ENCODE data around the gene AAMDC. TPM values are rescaled to one million over a fixed set of nuclear protein-coding genes. Genes with fewer than 3 reads are reported as not detected.

The AAMDC gene
- total RNA-seq, 4 donors from 2014 or later = 55.2 to 117 (median 74.0) TPM

GRCh38 chr11:77791301-77791700 is 29.6 kb upstream of the AAMDC start:
- Histone ChIP-seq H3K36me3 (no peaks in the 10 kb centered on the region), H3K9me3 (no peaks in the 10 kb centered on the region), H3K4me1 (peaks cover 0 to 14% (median 0%) of the 10 kb centered on the region in 3 donors), H3K4me3 (no peak overlapping the region), H3K27ac (no peak overlapping the region), H3K27me3 (no peaks in the 10 kb centered on the region)
- no peak for ATAC-seq
- TF ChIP-seq POLR2A (IDR thresholded peaks at IDR 0.05) (no peak), CTCF (IDR thresholded peaks at IDR 0.05) (no peak), EP300 (IDR thresholded peaks at IDR 0.05) (no peak), POLR2AphosphoS5 (IDR thresholded peaks at IDR 0.05) (no peak)
- 87 to 91% methylated on average over 2 to 3 of the region's 4 CpGs for WGBS, 2 donors (ENCODE audit: low coverage in 1 of 2)

GRCh38 chr11:77793972-77794371 is 27.0 kb upstream of the AAMDC start:
- H3K27ac ChIP-seq = no peak overlapping the region
- no peaks in the 10 kb centered on the region for H3K36me3 ChIP-seq
- TF ChIP-seq EP300 (IDR thresholded peaks at IDR 0.05) (no peak), CTCF (IDR thresholded peaks at IDR 0.05) (no peak), POLR2A (IDR thresholded peaks at IDR 0.05) (no peak), POLR2AphosphoS5 (IDR thresholded peaks at IDR 0.05) (no peak)
- 88% methylated on average over 2 of the region's 2 CpGs; no CpG with 5 or more reads in 1 of the 2 donors for WGBS, 2 donors (ENCODE audit: low coverage in 1 of 2)
- no peak overlapping the region for H3K4me3 ChIP-seq
- peaks cover 0 to 13% (median 0%) of the 10 kb centered on the region in 3 donors for H3K4me1 ChIP-seq
- ATAC-seq = no peak
- no peaks in the 10 kb centered on the region for H3K27me3 ChIP-seq
- no peaks in the 10 kb centered on the region for H3K9me3 ChIP-seq

- H3K9me3 ChIP-seq = no peaks in the 10 kb centered on the region
- 57 to 76% methylated on average over 3 of the region's 3 CpGs for WGBS, 2 donors (ENCODE audit: low coverage in 1 of 2)
- no peak for ATAC-seq
Measured at GRCh38 chr11:77799338-77799737, 21.6 kb upstream of the AAMDC start.

GRCh38 chr11:77800449-77800848 is 20.5 kb upstream of the AAMDC start:
- TF ChIP-seq EP300 (IDR thresholded peaks at IDR 0.05) (no peak), POLR2AphosphoS5 (IDR thresholded peaks at IDR 0.05) (no peak), CTCF (IDR thresholded peaks at IDR 0.05) (no peak), POLR2A (IDR thresholded peaks at IDR 0.05) (no peak)
- Histone ChIP-seq H3K9me3 (no peaks in the 10 kb centered on the region), H3K27me3 (no peaks in the 10 kb centered on the region), H3K36me3 (peaks cover 0 to 3% of the 10 kb centered on the region in 2 donors), H3K27ac (no peak overlapping the region), H3K4me1 (peaks cover 0 to 45% (median 12%) of the 10 kb centered on the region in 3 donors), H3K4me3 (no peak overlapping the region)
- no peak for ATAC-seq

More at GRCh38 chr11:77799338-77799737, 21.6 kb upstream of the AAMDC start:
- no peak overlapping the region for H3K4me3 ChIP-seq
- H3K36me3 ChIP-seq = peaks cover 0 to 3% of the 10 kb centered on the region in 2 donors
- H3K4me1 ChIP-seq = peaks cover 0 to 34% (median 12%) of the 10 kb centered on the region in 3 donors
- no peaks in the 10 kb centered on the region for H3K27me3 ChIP-seq
- TF ChIP-seq POLR2AphosphoS5 (IDR thresholded peaks at IDR 0.05) (no peak), CTCF (IDR thresholded peaks at IDR 0.05) (no peak), EP300 (IDR thresholded peaks at IDR 0.05) (no peak), POLR2A (IDR thresholded peaks at IDR 0.05) (no peak)
- H3K27ac ChIP-seq = peak overlapping the region in 1 of 4 donors; percentile 1

- WGBS, 2 donors (ENCODE audit: low coverage in 1 of 2) = 65% methylated on average over 2 of the region's 3 CpGs; no CpG with 5 or more reads in 1 of the 2 donors
- Histone ChIP-seq H3K36me3 (peaks cover 0 to 3% of the 10 kb centered on the region in 2 donors), H3K27me3 (no peaks in the 10 kb centered on the region), H3K4me1 (peaks cover 0 to 56% (median 12%) of the 10 kb centered on the region in 3 donors), H3K9me3 (no peaks in the 10 kb centered on the region), H3K27ac (no peak overlapping the region), H3K4me3 (no peak overlapping the region)
- TF ChIP-seq EP300 (IDR thresholded peaks at IDR 0.05) = no peak
- TF ChIP-seq POLR2A (IDR thresholded peaks at IDR 0.05) = no peak
- TF ChIP-seq POLR2AphosphoS5 (IDR thresholded peaks at IDR 0.05) = no peak
- TF ChIP-seq CTCF (IDR thresholded peaks at IDR 0.05) = no peak
- no peak for ATAC-seq
Measured at GRCh38 chr11:77801477-77801876, 19.5 kb upstream of the AAMDC start.
